K562 (cell line): ENCODE results near the gene PRRC2B. TPM values are rescaled to one million over a fixed set of nuclear protein-coding genes. Genes with fewer than 3 reads are reported as not detected.

Source experiments
- ATAC-seq: fragments of 200-7000 bp; cut with Tn5 transposase; 3 replicates; pipeline ENCODE4 v1.9.1; 2020; ENCODE audit warnings: moderate library complexity
- BruUV-seq: library from RNA; stranded (reverse); fragments of 400-500 nt; replicated peaks from 2 replicates; lab custom pipeline; 2021; lab: Mats Ljungman, UMichigan
- CTCF ChIA-PET: fragments of 300-600 bp; formaldehyde crosslinking; extraction: SDS; loops from one replicate; lab custom pipeline; 2021; ENCODE audit warnings: low intra/inter-chr PET ratio; lab: Yijun Ruan, JAX
- POLR2A ChIA-PET: fragments of 300-600, 350-650 bp; sonication (Branson Sonifier 250); formaldehyde crosslinking; extraction: SDS; loops from one replicate; lab custom pipeline; 2021; ENCODE audit warnings: antibody characterized with exemption, inconsistent platforms; lab: Yijun Ruan, JAX
- DNase-seq, 4 experiments: peaks; one replicate each; pipeline versions ENCODE4 v3.0.0 to v3.0.0-alpha.2; 2011 to 2018; ENCODE audit warnings: low spot score in 3 of 4, mixed read lengths in 3 of 4; ENCODE audit errors: extremely low read depth in 1 of 4
- FAIRE-seq: peaks from 2 replicates; lab custom pipeline; 2011; peaks lifted over from hg19 to GRCh38; lab: Jason Lieb, UNC
- H2AFZ ChIP-seq: 2 replicates; pipeline ENCODE4 v1.6.0; 2011; ENCODE audit warnings: low read depth, low read length, control low read depth, inconsistent platforms
- H3K27ac ChIP-seq: fragments of 200-600 bp; 3 replicates; pipeline ENCODE4 v1.8.0; 2011; ENCODE audit warnings: low read depth, mild to moderate bottlenecking, control low read depth, inconsistent platforms, low read length, moderate library complexity, mixed read lengths; ENCODE audit errors: extremely low read depth
- H3K27me3 ChIP-seq, 2 experiments: fragments of 300-600 bp in 1 of 2; 2 replicates in 1 of 2; 3 replicates in 1 of 2; pipeline versions ENCODE4 v1.6.0 to v1.8.0; 2011; ENCODE audit warnings: inconsistent platforms in 2 of 2, low read length in 2 of 2, mild to moderate bottlenecking in 1 of 2, mixed read lengths in 1 of 2, moderate library complexity in 1 of 2; ENCODE audit not compliant: control insufficient read depth in 2 of 2, insufficient read depth in 2 of 2
- H3K36me3 ChIP-seq: fragments of 300-600 bp; 3 replicates; pipeline ENCODE4 v1.8.0; 2011; ENCODE audit warnings: mild to moderate bottlenecking, low read length, inconsistent platforms; ENCODE audit not compliant: control insufficient read depth, insufficient read depth
- H3K4me1 ChIP-seq, 2 experiments: fragments of 200-600 bp in 1 of 2; replicated peaks in 1 of 2; 2 replicates in 1 of 2; 3 replicates in 1 of 2; pipeline versions ENCODE4 v1.5.1 to v1.8.0; 2011; ENCODE audit warnings: inconsistent platforms in 2 of 2, low read length in 2 of 2, mild to moderate bottlenecking in 1 of 2, mixed read lengths in 1 of 2, moderate library complexity in 1 of 2; ENCODE audit not compliant: control insufficient read depth in 2 of 2, insufficient read depth in 2 of 2
- H3K4me2 ChIP-seq: 2 replicates; pipeline ENCODE4 v1.6.1; 2011; ENCODE audit warnings: low read length, control low read depth, inconsistent platforms, mixed read lengths; ENCODE audit not compliant: insufficient read depth
- H3K4me3 ChIP-seq: fragments of 200-600 bp; sonication (generic), shearing (Covaris generic); 2 replicates; pipeline ENCODE4 v1.5.1; 2016; ENCODE audit warnings: control low read depth, inconsistent platforms
- H3K79me2 ChIP-seq: fragments of 200-600 bp; 3 replicates; pipeline ENCODE4 v1.8.0; 2011; ENCODE audit warnings: low read length, inconsistent platforms; ENCODE audit not compliant: control insufficient read depth, insufficient read depth
- H3K9ac ChIP-seq, 2 experiments: 2 replicates each; pipeline versions ENCODE4 v1.6.0 to v1.6.1; 2011; ENCODE audit warnings: low read depth in 2 of 2, low read length in 2 of 2, control low read depth in 1 of 2, inconsistent platforms in 1 of 2, mild to moderate bottlenecking in 1 of 2, mixed read lengths in 1 of 2; ENCODE audit not compliant: insufficient read depth in 1 of 2
- H3K9me1 ChIP-seq: one replicate; pipeline ENCODE4 v1.6.0; 2011; ENCODE audit warnings: inconsistent platforms, mild to moderate bottlenecking, low read length, moderate library complexity; ENCODE audit not compliant: control insufficient read depth, insufficient read depth
- H3K9me3 ChIP-seq: replicated peaks from 2 replicates; pipeline ENCODE4 v1.5.1; 2011; ENCODE audit warnings: low read depth, low read length, inconsistent platforms; ENCODE audit not compliant: control insufficient read depth, insufficient read depth
- H4K20me1 ChIP-seq: replicated peaks from 2 replicates; pipeline ENCODE4 v1.6.1; 2011; ENCODE audit warnings: low read length, inconsistent platforms, mixed read lengths; ENCODE audit not compliant: control insufficient read depth, insufficient read depth
- MAZ ChIP-seq, 2 experiments: fragments of 450-650 bp in 1 of 2; sonication (generic) in 1 of 2; formaldehyde crosslinking; IDR thresholded peaks in 1 of 2; conservative IDR thresholded peaks in 1 of 2; 2 replicates each; pipeline versions ENCODE4 v1.4.0 to v1.5.0; 2020; ENCODE audit warnings: mild to moderate bottlenecking in 1 of 2, missing genetic modification reagents in 1 of 2
- NR1H2 ChIP-seq: sonication (generic); formaldehyde crosslinking; IDR thresholded peaks from 2 replicates; pipeline ENCODE4 v1.4.0; 2020; ENCODE audit warnings: mild to moderate bottlenecking, missing genetic modification reagents
- SETDB1 ChIP-seq: IDR thresholded peaks from one replicate; pipeline ENCODE4 v1.6.1; 2012; ENCODE audit warnings: low read length, control low read depth, inconsistent platforms
- ZNF830 ChIP-seq: fragments of 250-450 bp; sonication (Bioruptor Pico); IDR thresholded peaks from 2 replicates; pipeline ENCODE4 v1.5.0; 2021; ENCODE audit warnings: mild to moderate bottlenecking
- WGBS: fragments of 100-300 bp; shearing (Covaris generic); methylation state at CpG from one replicate; pipeline ENCODE4 v1.1.6; 2016; ENCODE audit warnings: low coverage, mixed read lengths; ENCODE audit not compliant: insufficient coverage; ENCODE audit errors: missing lambda C conversion rate; 5-methylcytosine and 5-hydroxymethylcytosine counted together
- in situ Hi-C: fragments of 300-500 bp; cut with MboI; formaldehyde crosslinking; loops from 4 replicates; pipeline ENCODE4 v1.15.0; 2018; ENCODE audit warnings: inconsistent platforms, mixed read lengths
- intact Hi-C: fragments of 100-400 bp; cut with micrococcal nuclease; formaldehyde crosslinking; loops from 2 replicates; pipeline ENCODE4 v1.14.2; 2022
- polyA plus RNA-seq, 8 experiments: library from polyadenylated mRNA; depleted of rRNA in 4 of 8; stranded (reverse) in 5 of 8; unstranded in 3 of 8; fragments of >200 nt; fragmentation: Nextera tagmentation in 2 of 8; fragmentation: Illumina TruSeq in 1 of 8; extraction: Ambion mirVana in 2 of 8; extraction: Trizol in 1 of 8; gene quantifications; 2 replicates each; pipeline versions ENCODE4 v1.2.1 to v1.2.3, GENCODE V29; 2011 to 2014; ENCODE audit warnings: inconsistent platforms in 1 of 8, missing spikeins in 1 of 8
- total RNA-seq, 7 experiments: library from RNA; depleted of rRNA in 6 of 7; stranded (reverse); fragments of >200 nt in 6 of 7; fragmentation: Illumina TruSeq in 2 of 7; extraction: Trizol in 2 of 7; gene quantifications; 2 replicates each; pipeline versions ENCODE4 v1.2.1 to v1.2.3, GENCODE V29; 2011 to 2021; ENCODE audit warnings: low replicate concordance in 1 of 7
- TF ChIP-seq, protein P1 (sequence below): fragments of 450-650 bp; IDR thresholded peaks from 2 replicates; pipeline ENCODE4 v1.6.1; 2016; ENCODE audit warnings: mild to moderate bottlenecking, moderate library complexity

Gene PRRC2B
- total and polyA plus RNA-seq, 9 of the 15 experiments (the other 6 are each of a cell fraction or from before 2014, with no cell fraction given) = 0.34 to 125 (median 30.9) TPM

DNA sequence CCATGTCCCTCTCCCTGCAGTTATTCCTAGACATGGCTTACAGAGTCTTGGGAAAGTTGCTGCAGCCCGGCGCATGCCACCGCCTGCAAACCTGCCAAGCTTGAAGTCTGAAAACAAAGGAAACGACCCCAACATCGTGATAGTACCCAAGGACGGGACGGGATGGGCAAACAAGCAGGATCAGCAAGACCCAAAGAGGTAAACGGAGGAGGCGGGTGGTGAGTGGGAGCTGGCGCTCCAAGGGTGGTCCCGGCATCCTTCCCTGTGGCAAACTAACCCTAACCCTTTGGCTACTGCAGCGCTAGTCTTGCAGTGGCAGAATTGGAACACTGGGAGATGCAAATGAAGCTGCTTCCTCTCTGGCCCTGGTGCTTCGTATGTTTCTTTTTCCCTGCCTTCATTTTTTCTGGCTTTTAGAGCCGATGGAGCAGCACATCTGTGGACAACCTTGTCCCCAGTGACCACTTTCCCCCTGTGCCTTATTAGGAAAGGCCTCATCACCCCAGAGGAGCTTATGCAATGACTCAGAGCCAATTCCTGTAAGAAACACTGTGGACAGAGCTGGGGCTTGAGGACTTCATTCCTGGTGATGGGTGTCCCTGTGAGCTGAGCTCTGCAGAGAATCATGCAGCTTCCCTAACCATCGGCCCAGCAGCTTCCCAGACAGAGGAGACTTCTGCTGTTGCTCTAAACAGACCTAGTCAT is 38.9 kb downstream of the PRRC2B start:
- no peak overlapping the region for H3K27ac ChIP-seq
- TF ChIP-seq ZNF830 (CRISPR knock-in tag) (no peak), SETDB1 (no peak), NR1H2 (CRISPR knock-in tag) (no peak), MAZ (CRISPR knock-in tag; conservative IDR thresholded peaks at IDR 0.05 in 1 of 2, IDR thresholded peaks at IDR 0.05 in 1 of 2) (no peak)
- TF ChIP-seq, protein P1, sequence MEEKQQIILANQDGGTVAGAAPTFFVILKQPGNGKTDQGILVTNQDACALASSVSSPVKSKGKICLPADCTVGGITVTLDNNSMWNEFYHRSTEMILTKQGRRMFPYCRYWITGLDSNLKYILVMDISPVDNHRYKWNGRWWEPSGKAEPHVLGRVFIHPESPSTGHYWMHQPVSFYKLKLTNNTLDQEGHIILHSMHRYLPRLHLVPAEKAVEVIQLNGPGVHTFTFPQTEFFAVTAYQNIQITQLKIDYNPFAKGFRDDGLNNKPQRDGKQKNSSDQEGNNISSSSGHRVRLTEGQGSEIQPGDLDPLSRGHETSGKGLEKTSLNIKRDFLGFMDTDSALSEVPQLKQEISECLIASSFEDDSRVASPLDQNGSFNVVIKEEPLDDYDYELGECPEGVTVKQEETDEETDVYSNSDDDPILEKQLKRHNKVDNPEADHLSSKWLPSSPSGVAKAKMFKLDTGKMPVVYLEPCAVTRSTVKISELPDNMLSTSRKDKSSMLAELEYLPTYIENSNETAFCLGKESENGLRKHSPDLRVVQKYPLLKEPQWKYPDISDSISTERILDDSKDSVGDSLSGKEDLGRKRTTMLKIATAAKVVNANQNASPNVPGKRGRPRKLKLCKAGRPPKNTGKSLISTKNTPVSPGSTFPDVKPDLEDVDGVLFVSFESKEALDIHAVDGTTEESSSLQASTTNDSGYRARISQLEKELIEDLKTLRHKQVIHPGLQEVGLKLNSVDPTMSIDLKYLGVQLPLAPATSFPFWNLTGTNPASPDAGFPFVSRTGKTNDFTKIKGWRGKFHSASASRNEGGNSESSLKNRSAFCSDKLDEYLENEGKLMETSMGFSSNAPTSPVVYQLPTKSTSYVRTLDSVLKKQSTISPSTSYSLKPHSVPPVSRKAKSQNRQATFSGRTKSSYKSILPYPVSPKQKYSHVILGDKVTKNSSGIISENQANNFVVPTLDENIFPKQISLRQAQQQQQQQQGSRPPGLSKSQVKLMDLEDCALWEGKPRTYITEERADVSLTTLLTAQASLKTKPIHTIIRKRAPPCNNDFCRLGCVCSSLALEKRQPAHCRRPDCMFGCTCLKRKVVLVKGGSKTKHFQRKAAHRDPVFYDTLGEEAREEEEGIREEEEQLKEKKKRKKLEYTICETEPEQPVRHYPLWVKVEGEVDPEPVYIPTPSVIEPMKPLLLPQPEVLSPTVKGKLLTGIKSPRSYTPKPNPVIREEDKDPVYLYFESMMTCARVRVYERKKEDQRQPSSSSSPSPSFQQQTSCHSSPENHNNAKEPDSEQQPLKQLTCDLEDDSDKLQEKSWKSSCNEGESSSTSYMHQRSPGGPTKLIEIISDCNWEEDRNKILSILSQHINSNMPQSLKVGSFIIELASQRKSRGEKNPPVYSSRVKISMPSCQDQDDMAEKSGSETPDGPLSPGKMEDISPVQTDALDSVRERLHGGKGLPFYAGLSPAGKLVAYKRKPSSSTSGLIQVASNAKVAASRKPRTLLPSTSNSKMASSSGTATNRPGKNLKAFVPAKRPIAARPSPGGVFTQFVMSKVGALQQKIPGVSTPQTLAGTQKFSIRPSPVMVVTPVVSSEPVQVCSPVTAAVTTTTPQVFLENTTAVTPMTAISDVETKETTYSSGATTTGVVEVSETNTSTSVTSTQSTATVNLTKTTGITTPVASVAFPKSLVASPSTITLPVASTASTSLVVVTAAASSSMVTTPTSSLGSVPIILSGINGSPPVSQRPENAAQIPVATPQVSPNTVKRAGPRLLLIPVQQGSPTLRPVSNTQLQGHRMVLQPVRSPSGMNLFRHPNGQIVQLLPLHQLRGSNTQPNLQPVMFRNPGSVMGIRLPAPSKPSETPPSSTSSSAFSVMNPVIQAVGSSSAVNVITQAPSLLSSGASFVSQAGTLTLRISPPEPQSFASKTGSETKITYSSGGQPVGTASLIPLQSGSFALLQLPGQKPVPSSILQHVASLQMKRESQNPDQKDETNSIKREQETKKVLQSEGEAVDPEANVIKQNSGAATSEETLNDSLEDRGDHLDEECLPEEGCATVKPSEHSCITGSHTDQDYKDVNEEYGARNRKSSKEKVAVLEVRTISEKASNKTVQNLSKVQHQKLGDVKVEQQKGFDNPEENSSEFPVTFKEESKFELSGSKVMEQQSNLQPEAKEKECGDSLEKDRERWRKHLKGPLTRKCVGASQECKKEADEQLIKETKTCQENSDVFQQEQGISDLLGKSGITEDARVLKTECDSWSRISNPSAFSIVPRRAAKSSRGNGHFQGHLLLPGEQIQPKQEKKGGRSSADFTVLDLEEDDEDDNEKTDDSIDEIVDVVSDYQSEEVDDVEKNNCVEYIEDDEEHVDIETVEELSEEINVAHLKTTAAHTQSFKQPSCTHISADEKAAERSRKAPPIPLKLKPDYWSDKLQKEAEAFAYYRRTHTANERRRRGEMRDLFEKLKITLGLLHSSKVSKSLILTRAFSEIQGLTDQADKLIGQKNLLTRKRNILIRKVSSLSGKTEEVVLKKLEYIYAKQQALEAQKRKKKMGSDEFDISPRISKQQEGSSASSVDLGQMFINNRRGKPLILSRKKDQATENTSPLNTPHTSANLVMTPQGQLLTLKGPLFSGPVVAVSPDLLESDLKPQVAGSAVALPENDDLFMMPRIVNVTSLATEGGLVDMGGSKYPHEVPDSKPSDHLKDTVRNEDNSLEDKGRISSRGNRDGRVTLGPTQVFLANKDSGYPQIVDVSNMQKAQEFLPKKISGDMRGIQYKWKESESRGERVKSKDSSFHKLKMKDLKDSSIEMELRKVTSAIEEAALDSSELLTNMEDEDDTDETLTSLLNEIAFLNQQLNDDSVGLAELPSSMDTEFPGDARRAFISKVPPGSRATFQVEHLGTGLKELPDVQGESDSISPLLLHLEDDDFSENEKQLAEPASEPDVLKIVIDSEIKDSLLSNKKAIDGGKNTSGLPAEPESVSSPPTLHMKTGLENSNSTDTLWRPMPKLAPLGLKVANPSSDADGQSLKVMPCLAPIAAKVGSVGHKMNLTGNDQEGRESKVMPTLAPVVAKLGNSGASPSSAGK = no peak
- WGBS = 96% methylated on average over 14 of the region's 15 CpGs
- DNase-seq (no peak), FAIRE-seq (no peak), ATAC-seq (no peak)
- no peak overlapping the region for H2AFZ ChIP-seq
- H3K9ac ChIP-seq = no peak overlapping the region
- peaks cover 0 to 2% of the 10 kb centered on the region in 2 experiments; a peak in 1 of 5 replicates for H3K4me1 ChIP-seq
- no peak overlapping the region for H3K4me2 ChIP-seq
- no peaks in the 10 kb centered on the region for H3K9me1 ChIP-seq
- peaks cover 46% of the 10 kb centered on the region for H3K79me2 ChIP-seq
- in situ Hi-C loops (no loop called here), intact Hi-C loops (no loop called here)
- BruUV-seq = no TSS peak
- H3K36me3 ChIP-seq = peaks cover 80% of the 10 kb centered on the region
- peaks cover 9% of the 10 kb centered on the region; the same call in 1 of the 2 replicates for H4K20me1 ChIP-seq
- ChIA-PET POLR2A (interaction anchor here (0.5 to 1.1 kb wide), 3 partner anchors 21 to 1768 kb away, joined by 3 to 9 read pairs (median 3); no protein-coding TSS in a partner anchor), CTCF (no interaction called here)
- H3K4me3 ChIP-seq = no peak overlapping the region
- no peaks in the 10 kb centered on the region for H3K9me3 ChIP-seq
- no peaks in the 10 kb centered on the region for H3K27me3 ChIP-seq
